ENCODE data around the gene KCNQ1OT1.

GRCh38 chr11:2699185-2699530, 636 bp downstream of the KCNQ1OT1 start:
- TF ChIP-seq CTCF (IDR thresholded peaks at IDR 0.05 in 8 of 11, conservative IDR thresholded peaks at IDR 0.05 in 3 of 11) (no peak), POLR2A (IDR thresholded peaks at IDR 0.05) (no peak), POLR2AphosphoS5 (IDR thresholded peaks at IDR 0.05) (no peak)
